ENCODE results near the gene CCL13.
A peak's percentile ranks its signal among the peaks of the same experiment; 100 is the strongest.

Gene CCL13

GRCh38 chr17:34391241-34391640 is 35.0 kb downstream of the CCL13 start:
- H3K4me1 ChIP-seq (ENCODE audit: control insufficient read depth in 1 of 2, insufficient read depth in 2 of 2, low read length in 2 of 2) = no peaks in the 10 kb centered on the region
- H3K79me1 ChIP-seq (ENCODE audit: low read length) = no peaks in the 10 kb centered on the region
- no peak overlapping the region for H3K4ac ChIP-seq (ENCODE audit: low read depth, low read length)
- H2AFZ ChIP-seq (ENCODE audit: insufficient read depth, low read length, poor library complexity) = no peak overlapping the region
- no peaks in the 10 kb centered on the region for H3K9me3 ChIP-seq (ENCODE audit: insufficient read depth, low read depth, low read length)
- no peak overlapping the region for H3K14ac ChIP-seq (ENCODE audit: low read length)
- H3K9ac ChIP-seq (ENCODE audit: low read length) = no peak overlapping the region
- no peak overlapping the region for H3K18ac ChIP-seq (ENCODE audit: low read length)
- no peak overlapping the region for H3K4me2 ChIP-seq (ENCODE audit: low read length)
- H2BK12ac ChIP-seq (ENCODE audit: low read length) = no peak overlapping the region
- H3K36me3 ChIP-seq (ENCODE audit: control insufficient read depth in 1 of 2, insufficient read depth in 2 of 2, low read length in 2 of 2) = no peaks in the 10 kb centered on the region
- H3K79me2 ChIP-seq (ENCODE audit: control insufficient read depth, insufficient read depth, low read length, poor library complexity) = no peaks in the 10 kb centered on the region
- no peak overlapping the region for H2AK5ac ChIP-seq (ENCODE audit: low read length)
- H3K4me3 ChIP-seq (ENCODE audit: low read depth, low read length) = no peak overlapping the region
- DNase-seq = no peak
- no CpG with 5 or more reads among the region's 2 CpGs for WGBS (ENCODE audit: extremely low coverage, insufficient coverage, insufficient read length)
- H4K12ac ChIP-seq (ENCODE audit: low read depth, low read length) = no peak overlapping the region
- H3K27ac ChIP-seq (ENCODE audit: low read depth, low read length) = no peak overlapping the region
- no peak overlapping the region for H2BK5ac ChIP-seq (ENCODE audit: low read depth, low read length, poor library complexity)
- H3K27me3 ChIP-seq (ENCODE audit: insufficient read depth, low read length) = no peaks in the 10 kb centered on the region
- H3K23ac ChIP-seq (ENCODE audit: low read length) = no peak overlapping the region
- H4K91ac ChIP-seq (ENCODE audit: low read depth, low read length) = no peak overlapping the region
- H4K8ac ChIP-seq (ENCODE audit: low read depth, low read length) = no peak overlapping the region
- H2BK120ac ChIP-seq (ENCODE audit: insufficient read depth, low read length, poor library complexity) = no peak overlapping the region

- Histone ChIP-seq H3K4me1 (ENCODE audit: control insufficient read depth in 1 of 2, insufficient read depth in 2 of 2, low read length in 2 of 2) (no peaks in the 10 kb centered on the region), H3K4ac (ENCODE audit: low read depth, low read length) (no peak overlapping the region), H3K27me3 (ENCODE audit: insufficient read depth, low read length) (no peaks in the 10 kb centered on the region), H3K79me1 (ENCODE audit: low read length) (no peaks in the 10 kb centered on the region), H3K4me3 (ENCODE audit: low read depth, low read length) (no peak overlapping the region), H3K9me3 (ENCODE audit: insufficient read depth, low read depth, low read length) (no peaks in the 10 kb centered on the region), H2BK5ac (ENCODE audit: low read depth, low read length, poor library complexity) (no peak overlapping the region), H4K8ac (ENCODE audit: low read depth, low read length) (no peak overlapping the region), H3K79me2 (ENCODE audit: control insufficient read depth, insufficient read depth, low read length, poor library complexity) (no peaks in the 10 kb centered on the region), H2AFZ (ENCODE audit: insufficient read depth, low read length, poor library complexity) (no peak overlapping the region), H4K12ac (ENCODE audit: low read depth, low read length) (no peak overlapping the region), H4K91ac (ENCODE audit: low read depth, low read length) (no peak overlapping the region), H3K23ac (ENCODE audit: low read length) (no peak overlapping the region), H2BK12ac (ENCODE audit: low read length) (no peak overlapping the region), H2AK5ac (ENCODE audit: low read length) (no peak overlapping the region), H3K36me3 (ENCODE audit: control insufficient read depth in 1 of 2, insufficient read depth in 2 of 2, low read length in 2 of 2) (no peaks in the 10 kb centered on the region), H3K27ac (ENCODE audit: low read depth, low read length) (no peak overlapping the region), H2BK120ac (ENCODE audit: insufficient read depth, low read length, poor library complexity) (no peak overlapping the region), H3K18ac (ENCODE audit: low read length) (no peak overlapping the region), H3K4me2 (ENCODE audit: low read length) (no peak overlapping the region), H3K9ac (ENCODE audit: low read length) (no peak overlapping the region), H3K14ac (ENCODE audit: low read length) (no peak overlapping the region)
- no peak for DNase-seq
- no CpG with 5 or more reads among the region's 3 CpGs for WGBS (ENCODE audit: extremely low coverage, insufficient coverage, insufficient read length)
Measured at GRCh38 chr17:34393401-34393800, 37.1 kb downstream of the CCL13 start.

- Histone ChIP-seq H2BK5ac (ENCODE audit: low read depth, low read length, poor library complexity) (no peak overlapping the region), H4K12ac (ENCODE audit: low read depth, low read length) (no peak overlapping the region), H3K4ac (ENCODE audit: low read depth, low read length) (no peak overlapping the region), H3K27ac (ENCODE audit: low read depth, low read length) (no peak overlapping the region), H3K9ac (ENCODE audit: low read length) (no peak overlapping the region), H3K79me2 (ENCODE audit: control insufficient read depth, insufficient read depth, low read length, poor library complexity) (no peaks in the 10 kb centered on the region), H3K4me2 (ENCODE audit: low read length) (no peak overlapping the region), H3K14ac (ENCODE audit: low read length) (no peak overlapping the region), H3K9me3 (ENCODE audit: insufficient read depth, low read depth, low read length) (no peaks in the 10 kb centered on the region), H2AFZ (ENCODE audit: insufficient read depth, low read length, poor library complexity) (no peak overlapping the region), H3K79me1 (ENCODE audit: low read length) (no peaks in the 10 kb centered on the region), H3K18ac (ENCODE audit: low read length) (no peak overlapping the region), H3K27me3 (ENCODE audit: insufficient read depth, low read length) (no peaks in the 10 kb centered on the region), H2AK5ac (ENCODE audit: low read length) (no peak overlapping the region), H2BK12ac (ENCODE audit: low read length) (no peak overlapping the region), H2BK120ac (ENCODE audit: insufficient read depth, low read length, poor library complexity) (no peak overlapping the region), H4K91ac (ENCODE audit: low read depth, low read length) (no peak overlapping the region), H3K4me3 (ENCODE audit: low read depth, low read length) (no peak overlapping the region), H4K8ac (ENCODE audit: low read depth, low read length) (no peak overlapping the region), H3K4me1 (ENCODE audit: control insufficient read depth in 1 of 2, insufficient read depth in 2 of 2, low read length in 2 of 2) (no peaks in the 10 kb centered on the region), H3K23ac (ENCODE audit: low read length) (no peak overlapping the region), H3K36me3 (ENCODE audit: control insufficient read depth in 1 of 2, insufficient read depth in 2 of 2, low read length in 2 of 2) (no peaks in the 10 kb centered on the region)
- DNase-seq = no peak
Measured at GRCh38 chr17:34397265-34397664, 41.0 kb downstream of the CCL13 start.

- H3K4me3 ChIP-seq (ENCODE audit: low read depth, low read length) = no peak overlapping the region
- H2AK5ac ChIP-seq (ENCODE audit: low read length) = no peak overlapping the region
- no peaks in the 10 kb centered on the region for H3K79me1 ChIP-seq (ENCODE audit: low read length)
- no peak overlapping the region for H4K12ac ChIP-seq (ENCODE audit: low read depth, low read length)
- WGBS (ENCODE audit: extremely low coverage, insufficient coverage, insufficient read length) = no CpG with 5 or more reads among the region's 2 CpGs
- H3K27ac ChIP-seq (ENCODE audit: low read depth, low read length) = no peak overlapping the region
- H3K9ac ChIP-seq (ENCODE audit: low read length) = no peak overlapping the region
- no peak overlapping the region for H2AFZ ChIP-seq (ENCODE audit: insufficient read depth, low read length, poor library complexity)
- no peaks in the 10 kb centered on the region for H3K27me3 ChIP-seq (ENCODE audit: insufficient read depth, low read length)
- no peak overlapping the region for H2BK120ac ChIP-seq (ENCODE audit: insufficient read depth, low read length, poor library complexity)
- no peak overlapping the region for H3K23ac ChIP-seq (ENCODE audit: low read length)
- H3K4me2 ChIP-seq (ENCODE audit: low read length) = no peak overlapping the region
- peak in 1 of 2 donors; percentile 6 for DNase-seq
- H4K8ac ChIP-seq (ENCODE audit: low read depth, low read length) = no peak overlapping the region
- no peaks in the 10 kb centered on the region for H3K79me2 ChIP-seq (ENCODE audit: control insufficient read depth, insufficient read depth, low read length, poor library complexity)
- H3K36me3 ChIP-seq (ENCODE audit: control insufficient read depth in 1 of 2, insufficient read depth in 2 of 2, low read length in 2 of 2) = no peaks in the 10 kb centered on the region
- no peak overlapping the region for H3K14ac ChIP-seq (ENCODE audit: low read length)
- no peaks in the 10 kb centered on the region for H3K4me1 ChIP-seq (ENCODE audit: control insufficient read depth in 1 of 2, insufficient read depth in 2 of 2, low read length in 2 of 2)
- no peaks in the 10 kb centered on the region for H3K9me3 ChIP-seq (ENCODE audit: insufficient read depth, low read depth, low read length)
- H3K4ac ChIP-seq (ENCODE audit: low read depth, low read length) = no peak overlapping the region
- H2BK12ac ChIP-seq (ENCODE audit: low read length) = no peak overlapping the region
- no peak overlapping the region for H4K91ac ChIP-seq (ENCODE audit: low read depth, low read length)
- no peak overlapping the region for H3K18ac ChIP-seq (ENCODE audit: low read length)
- no peak overlapping the region for H2BK5ac ChIP-seq (ENCODE audit: low read depth, low read length, poor library complexity)
Measured at GRCh38 chr17:34398990-34399389, 42.7 kb downstream of the CCL13 start.

Data from trophoblast cell (in vitro differentiated cells and primary cell).